PC-3 (cell line): Measurements from ENCODE around the gene HSPA12B. TPM values are rescaled to one million over a fixed set of nuclear protein-coding genes. Genes with fewer than 3 reads are reported as not detected.

Experiments used
- ATAC-seq: fragments of 200-7000 bp; cut with Tn5 transposase; 2 replicates; pipeline ENCODE4 v1.9.1; 2020; ENCODE audit warnings: mild to moderate bottlenecking, moderate library complexity
- BruUV-seq: library from RNA; stranded (reverse); fragments of 400-500 nt; replicated peaks from 2 replicates; lab custom pipeline; 2021; lab: Mats Ljungman, UMichigan
- CTCF ChIA-PET: fragments of 300-600 bp; sonication (Branson Sonifier 250); formaldehyde crosslinking; loops from one replicate; lab custom pipeline; 2022; ENCODE audit warnings: antibody characterized with exemption; lab: Charles Lee
- POLR2A ChIA-PET: fragments of 300-600 bp; sonication (Branson Sonifier 250); formaldehyde crosslinking; loops from one replicate; lab custom pipeline; 2022; ENCODE audit warnings: antibody characterized with exemption; ENCODE audit not compliant: unreplicated experiment; lab: Charles Lee
- DNase-seq: peaks from one replicate; pipeline ENCODE4 v3.0.0-alpha.2; 2015
- H2AFZ ChIP-seq: fragments of 300-600 bp; sonication (generic); 2 replicates; pipeline ENCODE4 v1.6.0; 2016; ENCODE audit warnings: antibody characterized with exemption, low read length
- H3F3A ChIP-seq: fragments of 300-600 bp; sonication (generic); one replicate; pipeline ENCODE4 v1.6.0; 2017; ENCODE audit warnings: antibody characterized with exemption, low read length, control low read depth, mild to moderate bottlenecking; ENCODE audit not compliant: unreplicated experiment
- H3K27ac ChIP-seq: fragments of 300-600 bp; sonication (generic); 2 replicates; pipeline ENCODE4 v1.5.1; 2016; ENCODE audit warnings: mild to moderate bottlenecking, low read length
- H3K27me3 ChIP-seq: fragments of 300-600 bp; sonication (generic); 2 replicates; pipeline ENCODE4 v1.6.1; 2016; ENCODE audit warnings: low read length, mixed read lengths
- H3K36me3 ChIP-seq: fragments of 300-600 bp; sonication (generic); 2 replicates; pipeline ENCODE4 v1.6.1; 2016; ENCODE audit warnings: low read depth, mixed run types, low read length, mixed read lengths
- H3K4me1 ChIP-seq: fragments of 300-600 bp; sonication (generic); 2 replicates; pipeline ENCODE4 v1.5.1; 2016; ENCODE audit warnings: low read length; ENCODE audit not compliant: insufficient read depth
- H3K4me2 ChIP-seq: fragments of 300-600 bp; sonication (generic); 2 replicates; pipeline ENCODE4 v1.6.0; 2016; ENCODE audit warnings: low read length
- H3K4me3 ChIP-seq: fragments of 300-600 bp; sonication (generic); 2 replicates; pipeline ENCODE4 v1.5.1; 2016; ENCODE audit warnings: mild to moderate bottlenecking, low read length, mixed read lengths
- H3K79me2 ChIP-seq: fragments of 300-600 bp; sonication (generic); 2 replicates; pipeline ENCODE4 v1.6.1; 2017; ENCODE audit warnings: low read length, mixed read lengths
- H3K9ac ChIP-seq: fragments of 300-600 bp; sonication (generic); 2 replicates; pipeline ENCODE4 v1.6.0; 2016; ENCODE audit warnings: mild to moderate bottlenecking, low read length
- H3K9me2 ChIP-seq: fragments of 300-600 bp; sonication (generic); replicated peaks from 2 replicates; pipeline ENCODE4 v1.6.1; 2016; ENCODE audit warnings: mixed run types, low read length, mixed read lengths
- H3K9me3 ChIP-seq: fragments of 300-600 bp; sonication (generic); 2 replicates; pipeline ENCODE4 v1.6.1; 2016; ENCODE audit warnings: low read length, mixed read lengths
- H4K20me1 ChIP-seq: fragments of 300-600 bp; sonication (generic); 2 replicates; pipeline ENCODE4 v1.6.1; 2016; ENCODE audit warnings: low read length, mixed read lengths
- CTCF ChIP-seq: fragments of 300-600 bp; sonication (generic); conservative IDR thresholded peaks from 2 replicates; pipeline ENCODE4 v1.5.1; 2017; ENCODE audit warnings: antibody characterized with exemption, low read depth, mild to moderate bottlenecking, low read length
- EZH2 ChIP-seq: fragments of 300-600 bp; sonication (generic); IDR thresholded peaks from one replicate; pipeline ENCODE4 v1.6.1; 2017; ENCODE audit warnings: antibody characterized with exemption, mild to moderate bottlenecking, low read length; ENCODE audit not compliant: unreplicated experiment
- EZH2phosphoT487 ChIP-seq: fragments of 300-600 bp; sonication (generic); IDR thresholded peaks from 2 replicates; pipeline ENCODE4 v1.6.1; 2018; ENCODE audit warnings: mild to moderate bottlenecking, antibody characterized with exemption, low read length, borderline replicate concordance
- intact Hi-C: fragments of 100-400 bp; cut with micrococcal nuclease; formaldehyde crosslinking; loops from 2 replicates; pipeline ENCODE4 v1.9.0; 2023
- total RNA-seq: library from RNA; depleted of rRNA; stranded (reverse); fragments of >200 nt; gene quantifications from 2 replicates; pipeline ENCODE4 v1.2.3, GENCODE V29; 2014

HSPA12B gene
- total RNA-seq, 1 experiment from 2014 or later: not detected

- Histone ChIP-seq H3K27me3 (no peaks in the 10 kb centered on the region), H3K4me3 (no peak overlapping the region), H3K4me1 (peaks cover 8% of the 10 kb centered on the region), H3K79me2 (no peaks in the 10 kb centered on the region), H3K36me3 (no peaks in the 10 kb centered on the region), H3K9me2 (no peaks in the 10 kb centered on the region), H3K4me2 (no peak overlapping the region), H3K27ac (no peak overlapping the region), H4K20me1 (no peaks in the 10 kb centered on the region), H3K9ac (no peak overlapping the region), H3K9me3 (no peaks in the 10 kb centered on the region), H2AFZ (no peak overlapping the region), H3F3A (no peaks in the 10 kb centered on the region)
- ATAC-seq (no peak), DNase-seq (no peak)
- ChIA-PET POLR2A (no interaction called here), CTCF (no interaction called here)
- intact Hi-C loops: no loop called here
- no TSS peak for BruUV-seq
- TF ChIP-seq EZH2phosphoT487: no peak
- TF ChIP-seq EZH2: no peak
- TF ChIP-seq CTCF: no peak
Observed at GRCh38 chr20:3733119-3733995, 872 bp downstream of the HSPA12B start.

- Histone ChIP-seq H3K27ac (no peak overlapping the region), H2AFZ (no peak overlapping the region), H3K9me2 (no peaks in the 10 kb centered on the region), H3K9me3 (no peaks in the 10 kb centered on the region), H3K4me2 (no peak overlapping the region), H3K79me2 (no peaks in the 10 kb centered on the region), H3K4me3 (no peak overlapping the region), H3K9ac (no peak overlapping the region), H3K4me1 (no peaks in the 10 kb centered on the region), H3K36me3 (no peaks in the 10 kb centered on the region), H3F3A (no peaks in the 10 kb centered on the region), H3K27me3 (no peaks in the 10 kb centered on the region), H4K20me1 (no peaks in the 10 kb centered on the region)
- ATAC-seq (peak; percentile 43; the same call in 1 of the 2 replicates), DNase-seq (no peak)
- CTCF ChIA-PET: no interaction called here
- intact Hi-C loops: no loop called here
- BruUV-seq: no TSS peak
- POLR2A ChIA-PET: no interaction called here
- TF ChIP-seq EZH2phosphoT487 (no peak), CTCF (no peak), EZH2 (no peak)
Observed at GRCh38 chr20:3734111-3734843, 1.8 kb downstream of the HSPA12B start.
